Measurements from ENCODE around the gene EVX2.

The EVX2 gene

DNA sequence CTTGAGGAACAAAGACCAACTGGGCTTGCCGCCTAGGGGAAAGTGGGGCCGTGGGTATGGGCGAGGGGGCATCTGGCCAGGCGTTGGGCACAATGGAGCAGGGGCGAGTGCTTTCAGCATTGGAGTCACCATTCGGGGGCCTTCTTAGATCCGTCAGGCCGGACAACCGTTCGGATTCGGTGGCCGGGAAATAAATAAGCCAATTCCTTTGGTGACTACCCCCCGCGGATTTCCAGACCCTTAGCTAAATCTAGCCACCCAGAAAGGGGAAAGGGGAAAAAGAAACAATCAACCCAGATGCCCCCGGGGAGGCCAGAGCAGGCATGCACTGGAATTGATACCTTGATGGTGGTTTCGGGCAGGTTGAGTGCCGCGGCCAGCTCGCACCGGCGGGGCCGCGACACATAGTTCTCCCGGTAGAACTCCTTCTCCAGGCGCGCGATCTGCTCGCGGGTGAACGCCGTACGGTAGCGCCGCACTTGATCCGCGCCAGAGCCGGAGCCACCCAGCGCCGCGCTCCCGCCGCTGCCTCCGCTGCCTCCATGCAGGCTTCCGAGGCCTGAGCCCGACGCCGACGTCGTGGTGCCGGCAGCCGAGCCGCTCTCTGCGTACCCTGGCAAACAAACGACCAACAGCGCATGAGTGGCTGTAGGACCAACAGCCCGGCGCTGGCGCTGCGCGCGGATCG, 1.8 kb downstream of the EVX2 start:
- no peak for DNase-seq

GRCh38 chr2:176081376-176081836, 2.4 kb downstream of the EVX2 start:
- DNase-seq = no peak

DNA sequence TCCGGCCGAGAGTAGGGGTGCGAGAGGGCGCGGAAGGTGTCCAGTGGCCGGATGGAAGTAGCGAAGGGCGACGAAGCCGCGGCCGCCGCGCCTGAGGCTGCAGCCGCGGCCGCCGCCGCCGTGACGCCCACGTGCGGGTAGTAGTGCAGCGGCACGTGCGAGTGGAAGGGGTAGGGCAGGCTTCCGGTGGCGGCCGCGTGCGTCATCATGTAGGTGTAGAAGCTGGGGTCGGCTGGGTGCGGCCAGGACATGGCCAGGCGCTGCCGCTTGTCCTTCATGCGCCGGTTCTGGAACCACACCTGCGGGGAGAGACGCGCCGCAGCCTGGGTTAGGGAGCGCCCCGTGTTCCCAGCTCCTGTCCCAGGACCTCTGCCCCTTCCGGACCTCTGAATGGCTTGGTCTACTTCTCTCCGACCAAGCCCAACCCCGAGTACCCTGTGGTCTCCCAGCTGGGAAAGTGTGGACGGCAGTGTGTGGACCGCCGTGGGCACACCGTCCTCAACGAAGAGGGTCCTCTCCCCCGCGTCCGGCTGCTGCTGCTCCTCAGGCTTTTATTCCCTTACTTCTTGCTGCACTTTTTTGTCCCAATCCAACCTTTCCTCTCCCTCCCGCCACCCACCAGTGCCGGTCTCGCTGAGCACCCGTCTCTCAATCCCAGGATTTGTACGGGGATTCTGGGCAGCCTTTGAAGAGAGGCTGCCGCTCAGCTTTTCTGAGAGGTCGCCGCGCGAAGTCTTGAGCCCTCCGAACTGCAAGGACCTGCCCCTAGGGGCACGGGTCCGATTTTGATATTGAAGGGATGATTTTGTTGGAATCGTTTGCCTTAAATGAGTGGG, 3.0 kb downstream of the EVX2 start:
- no peak for DNase-seq

DNA sequence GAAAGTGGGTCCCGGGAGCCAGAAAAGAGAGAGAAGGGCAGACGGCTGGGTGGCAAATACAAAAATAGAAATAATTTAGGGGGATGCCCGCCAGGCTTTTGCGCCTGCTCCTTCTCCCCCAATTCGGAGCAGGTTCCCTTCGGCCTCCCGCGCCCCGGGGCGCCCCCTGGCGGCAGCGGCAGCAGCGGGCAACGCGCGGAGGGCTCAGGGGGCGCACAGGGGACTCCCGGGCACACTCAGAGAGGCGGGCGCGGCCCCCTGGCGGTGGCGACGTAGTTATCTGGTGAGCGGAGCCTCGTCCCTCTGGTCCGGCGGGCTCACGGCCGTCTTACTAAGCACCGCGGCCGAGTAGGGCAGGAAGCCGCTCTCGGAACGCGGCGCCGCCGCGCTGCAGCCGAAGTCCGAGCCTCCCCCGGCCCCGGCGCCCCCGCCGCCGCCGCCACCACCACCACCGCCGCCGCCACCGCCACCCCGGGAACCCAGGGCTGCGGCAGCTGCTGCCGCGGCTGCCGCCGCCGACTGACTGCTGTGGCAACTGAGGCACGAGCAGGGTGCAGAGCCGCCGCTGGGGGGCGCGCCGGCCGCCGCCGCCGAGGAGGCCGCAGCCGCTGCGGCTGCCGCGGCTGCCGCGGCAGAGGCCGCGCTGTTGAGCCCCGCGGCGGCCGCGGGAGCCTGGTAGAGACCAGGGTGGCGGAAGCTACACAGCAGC, 3.8 kb downstream of the EVX2 start:
- no peak for DNase-seq

GRCh38 chr2:176079285-176079830, 4.4 kb downstream of the EVX2 start:
- DNase-seq = no peak

GRCh38 chr2:176078541-176079284, 5.0 kb downstream of the EVX2 start:
- DNase-seq = no peak

- no peak for DNase-seq
Measured at GRCh38 chr2:176076796-176077195, 7.0 kb downstream of the EVX2 start.

DNA sequence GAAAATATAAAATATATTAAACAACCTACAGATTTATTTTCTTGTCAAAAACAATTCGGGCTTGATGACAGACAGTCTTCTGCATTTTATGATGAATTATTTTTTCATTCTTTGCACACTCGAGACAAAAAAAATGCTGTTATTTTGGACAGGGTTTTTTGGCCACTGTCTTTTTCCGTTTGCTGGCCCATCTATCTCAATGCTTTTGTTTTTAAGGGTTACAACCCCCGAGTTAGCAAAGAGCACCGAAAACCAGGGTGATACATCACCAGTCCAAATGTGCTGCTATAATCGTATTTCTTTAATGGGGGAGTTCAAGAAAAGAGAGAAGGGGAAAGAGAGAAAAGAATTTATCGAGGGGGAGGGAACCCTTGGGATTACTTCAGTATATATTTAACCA, 7.7 kb downstream of the EVX2 start:
- no peak for DNase-seq

GRCh38 chr2:176075481-176075880, 8.3 kb downstream of the EVX2 start:
- no peak for DNase-seq

DNA sequence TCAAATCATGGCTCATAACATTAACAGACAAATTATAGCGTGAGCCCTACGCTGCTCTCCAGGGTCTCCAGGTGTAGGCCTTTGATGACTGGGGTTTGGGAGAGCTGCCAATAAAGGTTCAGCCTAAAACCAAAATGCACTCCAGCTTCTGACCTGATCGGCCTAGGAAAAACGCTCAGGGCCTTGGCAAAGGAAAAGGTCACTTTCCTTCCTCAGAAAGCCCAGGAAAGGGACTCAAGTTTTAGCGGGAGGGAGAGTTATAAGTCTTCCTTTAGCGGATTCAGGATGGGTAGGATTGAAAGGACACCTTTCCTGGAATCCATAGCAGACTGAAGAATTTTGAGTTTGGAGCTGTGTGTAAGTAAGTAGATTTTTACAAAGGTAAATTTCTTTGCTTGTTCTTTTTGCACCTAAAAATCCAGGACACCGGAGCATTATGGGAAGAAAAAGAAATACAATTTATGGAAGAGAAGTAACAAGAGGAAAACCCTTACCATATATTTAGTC, 8.8 kb downstream of the EVX2 start:
- DNase-seq = no peak

DNA sequence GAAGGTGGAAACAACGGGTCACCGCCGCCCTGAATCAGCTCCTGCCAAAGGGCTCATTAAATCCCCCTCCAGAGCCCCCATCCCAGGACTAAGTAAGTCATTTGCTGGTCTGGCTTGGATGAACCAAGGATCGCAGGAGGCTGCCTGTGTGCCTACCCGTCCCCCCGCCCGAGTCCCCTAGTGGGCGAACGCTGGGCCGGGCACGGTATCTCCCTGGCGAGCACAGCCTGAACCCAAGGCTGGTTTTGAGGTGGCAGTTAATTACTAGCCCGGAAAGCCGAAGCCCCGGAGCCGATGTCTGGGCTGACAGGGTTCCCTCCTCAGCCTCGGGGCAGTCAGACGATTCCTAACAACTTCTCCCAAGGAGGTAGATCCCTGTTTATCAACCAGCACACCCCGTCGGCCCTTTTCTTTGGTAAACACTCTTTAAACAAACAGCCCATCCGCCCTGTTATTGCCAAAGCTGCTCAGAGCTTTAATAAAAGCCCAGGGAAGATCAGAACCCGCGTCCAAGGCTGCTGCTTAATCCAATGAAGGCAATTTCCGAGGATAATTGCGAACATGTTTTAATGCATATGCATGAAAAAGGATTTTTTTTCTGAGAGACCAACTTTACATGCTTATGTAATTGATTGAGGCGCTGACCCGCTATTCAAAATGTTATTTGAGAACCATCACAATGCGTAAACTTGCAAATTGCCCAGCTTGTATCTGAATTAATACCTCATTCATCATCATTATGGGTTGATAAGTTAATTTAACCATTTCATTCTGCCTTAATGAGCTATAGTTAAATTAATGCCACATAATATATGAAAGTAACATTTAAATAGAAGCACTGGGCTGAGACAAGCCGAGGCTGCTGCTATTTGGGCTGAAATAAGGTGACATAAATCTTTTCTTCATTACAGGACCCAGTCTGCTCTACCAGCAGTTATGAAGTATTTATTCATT, 10.5 kb downstream of the EVX2 start:
- DNase-seq = no peak

DNA sequence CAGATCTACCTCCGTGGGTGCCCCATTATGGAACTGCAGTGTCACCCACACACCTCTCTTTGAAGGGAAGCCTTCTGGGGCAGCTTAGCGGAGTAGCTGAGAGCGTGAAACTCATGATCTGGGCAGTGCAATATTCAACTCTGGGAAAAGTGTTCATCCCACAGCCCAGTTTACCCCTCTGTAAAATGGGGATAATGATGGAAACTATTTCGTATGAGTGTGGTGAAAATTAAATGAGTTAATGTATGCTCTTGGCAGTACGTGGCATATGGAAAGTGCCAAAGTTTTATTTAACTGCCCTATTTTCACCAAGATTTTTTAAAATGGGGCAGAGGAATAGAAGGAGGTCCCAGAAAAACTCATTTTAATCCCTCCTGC, 11.5 kb downstream of the EVX2 start:
- DNase-seq = no peak

- no peak for DNase-seq
Measured at GRCh38 chr2:176071330-176072291, 12.2 kb downstream of the EVX2 start.

DNA sequence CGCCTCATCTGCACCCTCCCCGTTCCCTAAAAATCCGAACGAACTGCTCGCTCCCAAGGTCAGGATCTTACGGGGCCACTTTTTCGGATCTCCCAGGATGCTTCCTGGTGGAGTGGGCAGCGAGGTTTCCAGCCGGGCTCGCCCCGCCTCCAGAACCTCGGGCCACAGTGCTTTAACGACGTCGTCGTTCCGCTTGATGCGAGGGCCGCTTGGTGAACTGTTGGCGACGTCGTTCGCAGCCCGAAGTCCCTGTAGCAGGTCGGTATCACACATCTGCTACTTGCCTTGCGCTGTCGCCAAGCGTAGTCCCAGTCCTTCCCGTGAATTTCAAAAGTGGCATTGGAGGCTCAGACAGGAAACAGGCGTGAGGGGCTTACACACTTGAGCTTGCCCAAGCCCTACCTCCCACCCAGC, 15.3 kb downstream of the EVX2 start:
- no peak for DNase-seq

- DNase-seq = no peak
Measured at GRCh38 chr2:176067589-176068418, 16.0 kb downstream of the EVX2 start.

DNA sequence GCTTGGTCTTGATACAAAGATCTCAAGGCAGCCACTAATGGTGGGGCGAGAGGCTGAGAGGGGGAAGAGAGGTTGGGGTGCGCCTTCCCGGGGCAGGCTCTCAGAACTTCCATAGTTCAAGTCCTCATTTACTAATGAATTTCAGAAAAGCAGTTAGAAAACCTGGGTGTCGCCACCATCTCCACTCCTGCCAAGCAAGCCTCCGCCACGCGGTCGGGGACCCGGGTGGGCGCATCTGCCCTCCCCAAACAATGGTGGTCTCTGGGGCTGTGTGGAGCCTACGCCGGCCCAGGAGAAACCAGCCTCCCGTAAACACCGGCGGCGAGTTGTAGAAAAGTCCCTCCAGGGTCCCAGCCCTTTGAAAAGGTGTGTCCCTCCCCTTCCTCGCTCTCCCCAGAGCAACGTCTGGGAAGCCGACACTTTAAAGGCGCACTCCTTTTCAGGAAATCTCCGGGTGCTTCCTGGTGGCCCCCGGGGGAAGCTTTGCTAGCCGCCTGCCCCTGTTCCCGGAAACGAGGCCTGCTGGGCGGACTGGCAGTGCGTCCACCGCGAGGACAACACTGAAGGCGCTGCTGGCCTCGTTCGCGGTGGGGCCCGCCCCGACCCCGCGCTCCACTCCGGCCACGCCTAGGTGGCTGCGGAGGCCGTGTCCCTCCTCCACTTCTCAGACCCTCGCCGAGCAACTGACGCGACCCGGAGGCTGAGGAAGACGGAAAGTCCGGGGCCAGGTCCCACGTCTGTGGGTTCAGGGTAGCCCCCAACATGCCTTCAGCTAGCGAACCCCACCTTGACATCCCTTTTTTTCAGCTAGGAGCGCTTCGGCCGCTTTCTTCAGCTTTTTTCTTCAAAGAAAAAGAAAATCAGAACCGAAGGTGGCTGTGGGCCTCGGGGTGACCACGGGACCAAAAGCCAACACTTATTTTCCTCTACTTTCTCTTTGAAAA, 16.8 kb downstream of the EVX2 start:
- no peak for DNase-seq

DNA sequence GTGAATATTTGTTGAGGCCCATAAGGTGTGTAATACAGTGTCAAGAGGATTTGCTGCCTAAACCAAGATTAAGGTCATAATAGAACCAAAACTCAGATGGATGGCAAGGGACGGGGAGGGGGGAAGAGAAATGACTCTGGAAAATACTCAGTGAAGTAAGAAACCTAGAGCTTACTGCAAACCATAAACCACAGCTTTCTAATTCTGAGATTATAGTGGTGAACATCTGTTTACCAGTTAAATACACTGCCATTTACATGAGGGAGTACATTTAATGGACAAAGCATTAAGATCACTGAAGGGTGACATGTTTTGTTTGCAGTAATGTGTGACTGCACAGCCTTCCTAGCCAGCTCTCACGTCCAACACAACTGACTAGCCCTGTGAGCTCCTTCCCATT, 19.8 kb downstream of the EVX2 start:
- DNase-seq = no peak

GRCh38 chr2:176056406-176056805, 27.4 kb downstream of the EVX2 start:
- DNase-seq = no peak

Data from CD4-positive, alpha-beta T cell treated with Interleukin-12 subunit alpha and Interleukin-12 subunit beta, for 1 hour (primary cell).